Measurements from ENCODE around the gene LGR6. TPM values are rescaled to one million over a fixed set of nuclear protein-coding genes. Genes with fewer than 3 reads are reported as not detected.
A peak's percentile ranks its signal among the peaks of the same experiment; 100 is the strongest.

The LGR6 gene
- total and polyA plus RNA-seq, 10 of the 15 experiments (the other 5 are each of a cell fraction or from before 2014, with no cell fraction given), result not detected

- TF ChIP-seq RELB (IDR thresholded peaks at IDR 0.05; ENCODE audit: low read depth) (no peak), BMI1 (IDR thresholded peaks at IDR 0.05; ENCODE audit: borderline replicate concordance) (no peak), IKZF2 (IDR thresholded peaks at IDR 0.05) (peak in 1 of 2 experiments; percentile 19; a peak in 2 of 4 replicates), ZNF217 (IDR thresholded peaks at IDR 0.05) (no peak), FOXK2 (IDR thresholded peaks at IDR 0.05) (no peak), EGR1 (IDR thresholded peaks at IDR 0.05; ENCODE audit: borderline replicate concordance in 1 of 2, low read depth in 2 of 2, low read length in 2 of 2) (no peak), RFX5 (IDR thresholded peaks at IDR 0.05; ENCODE audit: low read depth, low read length) (no peak)
These were observed 28.2 kb upstream of the LGR6 start (continued) for GRCh38 chr1:202165267-202165941.

GRCh38 chr1:202165942-202166843, 27.4 kb upstream of the LGR6 start:
- H3K27ac ChIP-seq (ENCODE audit: control insufficient read depth, insufficient read depth), result no peak overlapping the region
- in situ Hi-C loops (cut with MboI), result no loop called here
- FAIRE-seq, result no peak
- no peak overlapping the region for H2AFZ ChIP-seq (ENCODE audit: control insufficient read depth, low read depth, low read length)
- ChIA-PET POLR2A (interaction anchor here (0.6 to 1.3 kb wide), 3 partner anchors 12 to 176 kb away, joined by 3 to 5 read pairs (median 3); partner anchors contain the start of gene UBE2T), RAD21 (ENCODE audit: unreplicated experiment) (interaction anchor here (0.7 to 2.4 kb wide), 6 partner anchors 9 to 164 kb away, joined by 3 to 12 read pairs (median 4); no protein-coding TSS in a partner anchor), CTCF (interaction anchor here (1.0 to 9.2 kb wide), 8 partner anchors 8 to 150 kb away, joined by 3 to 171 read pairs (median 9); partner anchors contain the start of gene LGR6), SMC1A (ENCODE audit: uncharacterized antibody, unreplicated experiment) (interaction anchor here (0.6 to 2.4 kb wide), 9 partner anchors 11 to 158 kb away, joined by 3 to 21 read pairs (median 3); partner anchors contain the start of gene ELF3)
- peaks cover 48% of the 10 kb centered on the region for H3K4me1 ChIP-seq (ENCODE audit: control insufficient read depth, insufficient read depth, low read length)
- no peaks in the 10 kb centered on the region for H3K36me3 ChIP-seq (ENCODE audit: control insufficient read depth in 2 of 2, insufficient read depth in 2 of 2, low read length in 1 of 2)
- no peaks in the 10 kb centered on the region for H3K9me3 ChIP-seq (replicated peaks; ENCODE audit: control insufficient read depth, insufficient read depth, low read length)
- intact Hi-C loops (cut with micrococcal nuclease; ENCODE audit: unreplicated experiment), result no loop called here
- no peaks in the 10 kb centered on the region for H4K20me1 ChIP-seq (ENCODE audit: control insufficient read depth, insufficient read depth)
- H3K79me2 ChIP-seq (ENCODE audit: control insufficient read depth, insufficient read depth, low read length), result peaks cover 3% of the 10 kb centered on the region
- DNase-seq (ENCODE audit: low read depth, low spot score), result no peak
- H3K4me2 ChIP-seq (ENCODE audit: control insufficient read depth, insufficient read depth), result peak overlapping the region; percentile 71; the same call in 1 of the 2 replicates
- no peak overlapping the region for H3K4me3 ChIP-seq
- no peak for ATAC-seq
- no peaks in the 10 kb centered on the region for H3K27me3 ChIP-seq (replicated peaks in 1 of 2; ENCODE audit: control insufficient read depth in 2 of 2, insufficient read depth in 2 of 2, low read length in 1 of 2)
- no peak overlapping the region for H3K9ac ChIP-seq (ENCODE audit: control insufficient read depth, insufficient read depth, low read length)
- no TSS peak for BruUV-seq (replicated peaks)
- 76% methylated on average over 9 of the region's 9 CpGs for WGBS (ENCODE audit: insufficient coverage, insufficient replicate concordance, low lambda C conversion rate, missing lambda C conversion rate)
- TF ChIP-seq ZBTB11 (CRISPR knock-in tag; IDR thresholded peaks at IDR 0.05), result no peak
- TF ChIP-seq CTCF (IDR thresholded peaks at IDR 0.05 in 2 of 3, conservative IDR thresholded peaks at IDR 0.05 in 1 of 3; ENCODE audit: control insufficient read depth in 2 of 3, extremely low read depth in 1 of 3, insufficient read depth in 1 of 3, low read depth in 3 of 3, low read length in 3 of 3), result no peak
- TF ChIP-seq LARP7 (IDR thresholded peaks at IDR 0.05), result no peak
- no peak for TF ChIP-seq DPF2 (IDR thresholded peaks at IDR 0.05)
